ENCODE measurements around the gene CEP97.

CEP97 gene

GRCh38 chr3:101817992-101818391 is 93.6 kb downstream of the CEP97 start:
- no peak for DNase-seq

DNA sequence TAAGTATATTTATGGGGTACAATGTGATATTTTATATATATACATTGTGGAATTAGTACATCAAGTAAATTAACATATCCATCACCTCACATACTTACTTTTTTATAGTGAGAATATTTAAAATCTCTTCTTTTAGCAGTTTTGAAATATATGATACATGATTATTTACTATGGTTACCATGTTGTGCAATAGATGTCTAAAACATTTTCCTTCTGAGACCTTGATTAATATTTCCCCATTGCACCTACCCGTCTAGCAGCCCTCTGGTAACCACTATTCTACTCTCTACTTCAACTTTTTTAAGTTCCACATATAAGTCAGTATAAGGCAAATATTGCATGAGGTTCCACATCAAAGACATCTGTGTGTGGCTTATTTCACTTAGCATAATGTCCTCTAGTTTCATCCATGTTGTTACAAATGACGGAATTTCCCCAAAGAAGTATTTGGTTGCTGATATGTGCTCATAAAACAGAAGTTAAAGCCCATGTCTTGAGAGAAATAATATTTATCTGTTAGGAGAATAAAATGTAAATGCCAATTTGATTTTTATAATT is 95.3 kb downstream of the CEP97 start:
- DNase-seq, result no peak

Measured in activated T-cell treated with anti-CD3 and anti-CD28 coated beads, Interleukin-2, amount 50 U/mL, for 1 hour (primary cell).